NCI-H146 (cell line): ENCODE data around the gene CDH22.

Experiments
- DNase-seq: peaks from one replicate; lab custom pipeline; 2025; lab: John Stamatoyannopoulos, UW

Gene CDH22

GRCh38 chr20:46268131-46268614 lies 40.1 kb downstream of the CDH22 start:
- peak; percentile 40 for DNase-seq

GRCh38 chr20:46267108-46268105 lies 40.9 kb downstream of the CDH22 start:
- DNase-seq, result peak; percentile 38

GRCh38 chr20:46265539-46265938 lies 42.8 kb downstream of the CDH22 start:
- no peak for DNase-seq

GRCh38 chr20:46264391-46265266 lies 43.7 kb downstream of the CDH22 start:
- peak; percentile 81 for DNase-seq

GRCh38 chr20:46261456-46262253 lies 46.6 kb downstream of the CDH22 start:
- DNase-seq, result no peak

- no peak for DNase-seq
Observed at GRCh38 chr20:46260936-46261454, 47.3 kb downstream of the CDH22 start.

- DNase-seq, result no peak
Observed at GRCh38 chr20:46260480-46260879, 47.8 kb downstream of the CDH22 start.

GRCh38 chr20:46259260-46259859 lies 48.9 kb downstream of the CDH22 start:
- no peak for DNase-seq

GRCh38 chr20:46257887-46258286 lies 50.4 kb downstream of the CDH22 start:
- DNase-seq, result no peak

- DNase-seq, result no peak
Observed at GRCh38 chr20:46256293-46256692, 52.0 kb downstream of the CDH22 start.

GRCh38 chr20:46255440-46256104 lies 52.7 kb downstream of the CDH22 start:
- DNase-seq, result peak; percentile 97

GRCh38 chr20:46253391-46253790 lies 54.9 kb downstream of the CDH22 start:
- DNase-seq, result peak; percentile 44

- DNase-seq, result no peak
Observed at GRCh38 chr20:46252352-46253091, 55.8 kb downstream of the CDH22 start.

GRCh38 chr20:46251211-46251673 lies 57.1 kb downstream of the CDH22 start:
- peak; percentile 25 for DNase-seq

- no peak for DNase-seq
Observed at GRCh38 chr20:46250772-46251171, 57.5 kb downstream of the CDH22 start.

GRCh38 chr20:46249671-46250070 lies 58.6 kb downstream of the CDH22 start:
- DNase-seq, result no peak

- peak; percentile 36 for DNase-seq
Observed at GRCh38 chr20:46246559-46246958, 61.7 kb downstream of the CDH22 start.

GRCh38 chr20:46243707-46244628 lies 64.3 kb downstream of the CDH22 start:
- DNase-seq, result peak; percentile 25
